Retinal pigment epithelial cell (primary cell): Measurements from ENCODE around the gene STKLD1.
"Not testable (repeated sequence)": the region's sequence is repeated elsewhere in the genome, so short reads cannot be mapped to it uniquely, and the experiment has no call there.

ENCODE experiments used
- DNase-seq: peaks from one replicate; pipeline ENCODE4 v3.0.0-alpha.2; 2010; ENCODE audit warnings: low read depth
- H3K4me3 ChIP-seq: 2 replicates; pipeline ENCODE4 v1.5.1; 2011; ENCODE audit warnings: mild to moderate bottlenecking, low read length, control low read depth, moderate library complexity
- CTCF ChIP-seq: conservative IDR thresholded peaks from 2 replicates; pipeline ENCODE4 v1.5.1; 2011; ENCODE audit warnings: low read depth, low read length, control low read depth, inconsistent platforms

The STKLD1 gene

GRCh38 chr9:133333011-133333410 lies 43.2 kb upstream of the STKLD1 start:
- DNase-seq = no peak
- TF ChIP-seq CTCF = no peak
- H3K4me3 ChIP-seq = no peak overlapping the region

GRCh38 chr9:133333566-133333965 lies 42.6 kb upstream of the STKLD1 start:
- no peak for DNase-seq
- H3K4me3 ChIP-seq = no peak overlapping the region
- no peak for TF ChIP-seq CTCF

GRCh38 chr9:133334161-133334560 lies 42.0 kb upstream of the STKLD1 start:
- no peak for TF ChIP-seq CTCF
- no peak overlapping the region for H3K4me3 ChIP-seq
- DNase-seq = no peak

GRCh38 chr9:133334888-133335287 lies 41.3 kb upstream of the STKLD1 start:
- not testable (repeated sequence) for DNase-seq
- peak overlapping the region; percentile 92 for H3K4me3 ChIP-seq

- TF ChIP-seq CTCF = no peak
- DNase-seq = peak; percentile 56
- H3K4me3 ChIP-seq = peak within 1 kb of the TSS; percentile 92
These were observed 40.0 kb upstream of the STKLD1 start, which contains the start of gene SURF6 for GRCh38 chr9:133335924-133336811. Gene SURF6 (minus strand): TSS chr9:133336188. CDS start chr9:133336132, 56 bp downstream.

GRCh38 chr9:133339641-133340040 lies 36.5 kb upstream of the STKLD1 start:
- DNase-seq = no peak
- H3K4me3 ChIP-seq = no peak overlapping the region
- TF ChIP-seq CTCF = no peak

- no peak overlapping the region for H3K4me3 ChIP-seq
- no peak for DNase-seq
- TF ChIP-seq CTCF = no peak
These were observed 35.9 kb upstream of the STKLD1 start for GRCh38 chr9:133340256-133340655.
